ENCODE results near the gene TMEM95. TPM values are rescaled to one million over a fixed set of nuclear protein-coding genes. Genes with fewer than 3 reads are reported as not detected.

The TMEM95 gene
- not detected in 2 replicates for total RNA-seq (2014; rRNA removed; shearing (Covaris generic))

GRCh38 chr17:7355053-7355452 is at the start of gene TMEM95:
Gene TMEM95, plus strand, starts transcription at chr17:7355156. Its CDS starts 49 bp downstream, at chr17:7355205.
- in situ Hi-C loops (cut with HindIII; ENCODE audit: low sequenced_read_pairs): no loop called here

DNA sequence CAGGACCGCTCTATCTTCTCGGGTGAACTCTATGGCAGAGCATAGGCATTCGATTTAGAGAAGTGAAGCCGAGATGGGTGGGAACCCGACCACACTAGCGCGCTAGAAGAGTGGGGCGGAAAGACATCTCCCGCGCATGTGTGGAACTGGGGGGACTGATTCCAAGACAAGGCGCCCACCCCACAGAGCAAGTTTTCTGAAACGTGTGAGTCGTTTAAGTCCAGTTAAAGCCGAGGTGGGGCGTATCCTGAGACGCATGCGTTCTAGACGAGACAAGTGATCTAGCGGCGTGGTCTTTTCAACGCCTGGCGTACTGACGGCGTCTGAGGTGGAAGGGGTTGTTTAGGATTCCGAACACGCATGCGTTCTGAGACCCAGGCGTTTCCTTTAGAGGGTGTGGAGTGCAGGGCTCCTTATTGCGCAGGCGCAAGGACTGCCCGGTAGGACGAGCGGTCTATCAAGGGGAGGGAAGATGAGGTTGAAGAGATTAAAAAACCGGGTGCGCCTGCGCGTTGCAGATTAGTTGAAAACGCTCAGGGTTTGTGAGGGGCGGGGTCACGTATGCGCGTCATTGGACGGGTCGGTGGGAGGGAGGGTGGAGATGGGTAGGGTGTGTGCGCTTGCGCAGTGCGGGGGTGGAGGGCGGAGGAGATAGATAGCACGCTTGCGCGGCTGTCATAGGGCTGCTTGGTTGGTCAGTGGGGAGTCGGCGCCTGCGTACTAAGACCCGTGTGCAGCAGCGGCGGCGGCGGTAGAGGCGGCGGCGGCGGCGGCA is 47.9 kb upstream of the TMEM95 start, which contains the start of gene EIF5A:
TSS of gene EIF5A (plus strand) at position 718 of the 775 bp plus-strand sequence. CDS start 2,008 bp downstream, outside the sequence.
- in situ Hi-C loops (cut with HindIII; ENCODE audit: low sequenced_read_pairs): no loop called here
- peak; percentile 100 for DNase-seq (ENCODE audit: low spot score)

More at GRCh38 chr17:7355053-7355452, at the start of gene TMEM95:
- DNase-seq (ENCODE audit: low spot score): peak; percentile 36

- in situ Hi-C loops (cut with HindIII; ENCODE audit: low sequenced_read_pairs): no loop called here
- DNase-seq (ENCODE audit: low spot score): no peak
These were observed 47.0 kb upstream of the TMEM95 start for GRCh38 chr17:7307686-7308624.

DNA sequence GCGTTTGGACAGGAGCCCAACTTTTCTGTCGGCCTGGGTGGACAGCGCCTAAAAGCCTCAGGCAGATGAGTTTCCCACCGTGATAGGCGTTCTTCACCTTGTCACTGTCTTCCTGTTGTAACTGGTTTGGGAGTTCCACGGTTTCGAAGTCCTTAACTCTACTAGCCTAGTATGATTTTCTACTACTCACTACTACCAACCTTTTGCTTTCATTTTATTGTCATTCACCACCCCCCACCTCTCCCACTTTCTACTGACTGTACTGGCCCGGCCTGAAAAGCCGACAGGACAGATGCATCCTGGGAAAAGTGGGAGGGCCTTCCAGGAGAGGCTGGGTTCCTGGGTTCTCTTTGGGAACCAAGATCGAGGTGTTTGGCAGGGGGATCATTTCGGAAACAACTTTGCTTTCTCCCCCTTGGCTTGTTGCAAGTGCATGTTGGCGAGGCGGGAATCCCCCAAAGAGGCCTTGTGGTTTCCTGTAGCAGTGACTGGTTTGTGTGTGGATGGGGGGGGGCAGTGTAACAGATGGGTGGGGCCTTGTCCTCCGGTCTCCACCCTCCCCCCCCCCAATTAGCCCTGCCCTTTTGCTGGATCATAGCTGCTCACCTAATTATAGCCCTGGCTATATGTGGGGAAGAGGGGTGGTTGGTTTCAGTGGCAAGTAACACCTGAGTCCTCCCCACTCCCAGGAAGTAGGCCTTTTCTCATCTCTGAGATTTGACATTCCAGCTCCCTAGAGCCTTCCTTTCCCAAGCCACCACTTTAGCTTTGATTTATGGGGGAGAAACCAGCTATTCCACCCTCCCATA is 46.1 kb upstream of the TMEM95 start:
- DNase-seq (ENCODE audit: low spot score): peak; percentile 73
- in situ Hi-C loops (cut with HindIII; ENCODE audit: low sequenced_read_pairs): no loop called here

GRCh38 chr17:7309628-7310027 is 45.3 kb upstream of the TMEM95 start:
- DNase-seq (ENCODE audit: low spot score): no peak
- in situ Hi-C loops (cut with HindIII; ENCODE audit: low sequenced_read_pairs): no loop called here

DNA sequence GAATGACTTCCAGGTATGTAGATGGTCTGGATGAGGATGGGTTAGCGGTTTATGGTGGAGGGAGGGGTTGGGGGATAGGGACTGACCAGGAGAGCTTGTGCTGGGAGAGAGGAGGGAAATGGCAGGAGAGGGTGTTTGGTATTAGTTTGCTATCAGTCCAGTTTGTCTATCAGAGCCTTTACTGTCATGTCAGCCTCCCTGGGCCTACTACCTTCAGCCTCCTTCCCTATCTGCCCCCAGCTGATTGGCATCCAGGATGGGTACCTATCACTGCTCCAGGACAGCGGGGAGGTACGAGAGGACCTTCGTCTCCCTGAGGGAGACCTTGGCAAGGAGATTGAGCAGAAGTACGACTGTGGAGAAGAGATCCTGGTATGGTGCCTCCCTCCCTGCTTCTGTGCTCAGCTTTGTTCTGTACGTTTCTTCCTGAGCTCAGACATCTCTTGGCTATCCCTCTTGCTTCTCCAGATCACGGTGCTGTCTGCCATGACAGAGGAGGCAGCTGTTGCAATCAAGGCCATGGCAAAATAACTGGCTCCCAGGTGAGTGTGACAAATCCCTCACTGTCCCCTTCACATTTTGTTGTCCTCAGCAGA is 43.7 kb upstream of the TMEM95 start:
- in situ Hi-C loops (cut with HindIII; ENCODE audit: low sequenced_read_pairs): no loop called here
- no peak for DNase-seq (ENCODE audit: low spot score)

DNA sequence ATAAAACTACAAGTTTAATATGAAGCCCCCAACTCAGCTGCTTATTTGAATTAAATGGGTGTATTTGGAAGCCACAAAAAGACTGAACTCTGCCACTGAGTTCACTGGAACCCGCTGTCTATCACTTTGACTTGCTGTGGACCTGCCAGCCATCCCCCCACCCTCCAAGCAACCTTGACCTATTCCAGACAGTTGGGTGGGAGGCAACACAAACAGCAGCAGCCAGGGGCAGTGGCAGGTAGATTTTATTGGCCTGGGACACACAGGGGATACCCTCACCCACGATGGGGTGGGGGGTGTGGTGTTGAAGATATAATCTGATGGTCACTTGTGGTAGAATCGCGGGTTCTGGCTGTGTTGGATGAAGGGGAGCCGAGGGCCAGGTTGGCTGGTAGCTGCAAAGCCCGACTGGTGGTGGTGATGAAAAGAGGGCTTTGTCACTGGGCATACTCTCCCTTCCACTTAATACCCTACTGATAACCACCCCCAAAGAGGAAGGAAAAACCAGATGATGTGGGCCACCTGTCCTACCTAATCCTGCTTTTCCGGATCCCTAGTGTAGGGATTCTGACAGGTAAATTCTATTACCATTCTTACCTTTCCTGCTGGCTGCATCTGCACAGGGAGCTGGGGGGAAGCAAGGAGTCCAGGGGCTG is 42.4 kb upstream of the TMEM95 start:
- no peak for DNase-seq (ENCODE audit: low spot score)
- in situ Hi-C loops (cut with HindIII; ENCODE audit: low sequenced_read_pairs): no loop called here

GRCh38 chr17:7313088-7313889 is 41.7 kb upstream of the TMEM95 start:
- DNase-seq (ENCODE audit: low spot score): peak; percentile 14
- in situ Hi-C loops (cut with HindIII; ENCODE audit: low sequenced_read_pairs): no loop called here

GRCh38 chr17:7313890-7314718 is 40.9 kb upstream of the TMEM95 start:
- in situ Hi-C loops (cut with HindIII; ENCODE audit: low sequenced_read_pairs): no loop called here
- DNase-seq (ENCODE audit: low spot score): no peak

DNA sequence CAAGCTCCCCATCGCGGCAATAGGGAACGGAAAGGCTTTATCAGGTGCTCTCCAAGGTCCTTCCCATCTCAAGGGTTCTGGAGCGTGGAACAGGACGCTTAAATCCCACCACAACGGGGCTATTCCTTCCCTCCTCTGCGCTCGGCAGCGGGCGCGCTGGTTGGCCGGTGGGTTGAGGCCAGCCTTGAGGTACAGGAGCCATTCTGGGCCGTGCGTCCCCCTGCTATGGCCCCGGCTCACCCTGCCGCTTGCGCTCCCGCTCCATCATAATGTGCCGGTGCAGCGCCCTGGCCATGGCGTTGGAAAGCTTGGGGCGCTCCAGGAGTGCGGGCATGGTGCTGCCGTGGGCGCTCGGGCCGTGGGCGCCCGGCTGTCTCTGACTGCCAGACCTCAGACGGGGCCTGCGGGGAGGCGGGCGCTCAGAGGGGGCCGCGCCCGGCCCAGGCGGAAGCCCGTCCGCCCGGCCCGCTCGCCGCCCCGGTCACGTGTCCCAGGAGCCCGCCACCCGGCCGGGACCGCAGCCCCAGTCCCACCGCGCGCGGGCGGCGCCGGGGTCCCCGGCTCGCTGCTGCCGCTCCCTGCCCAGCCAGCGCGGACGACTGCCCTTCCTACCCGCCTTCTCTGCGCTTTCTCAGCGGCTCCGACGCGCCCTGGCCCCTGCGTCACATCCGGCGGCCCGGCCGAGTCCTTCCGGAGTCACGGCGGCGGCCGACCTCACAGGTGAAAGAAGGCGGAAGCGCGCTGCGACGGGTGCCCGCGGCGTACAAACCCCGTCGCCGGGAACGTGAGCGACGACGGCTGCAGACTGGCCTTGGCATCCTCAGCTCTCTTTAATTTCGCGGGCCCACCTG is 40.0 kb upstream of the TMEM95 start, which contains the start of gene GPS2:
TSS of gene GPS2 (minus strand) at position 642 of the 851 bp plus-strand sequence. CDS start at position 334, 308 bp downstream.
- in situ Hi-C loops (cut with HindIII; ENCODE audit: low sequenced_read_pairs): no loop called here
- peak; percentile 86 for DNase-seq (ENCODE audit: low spot score)

DNA sequence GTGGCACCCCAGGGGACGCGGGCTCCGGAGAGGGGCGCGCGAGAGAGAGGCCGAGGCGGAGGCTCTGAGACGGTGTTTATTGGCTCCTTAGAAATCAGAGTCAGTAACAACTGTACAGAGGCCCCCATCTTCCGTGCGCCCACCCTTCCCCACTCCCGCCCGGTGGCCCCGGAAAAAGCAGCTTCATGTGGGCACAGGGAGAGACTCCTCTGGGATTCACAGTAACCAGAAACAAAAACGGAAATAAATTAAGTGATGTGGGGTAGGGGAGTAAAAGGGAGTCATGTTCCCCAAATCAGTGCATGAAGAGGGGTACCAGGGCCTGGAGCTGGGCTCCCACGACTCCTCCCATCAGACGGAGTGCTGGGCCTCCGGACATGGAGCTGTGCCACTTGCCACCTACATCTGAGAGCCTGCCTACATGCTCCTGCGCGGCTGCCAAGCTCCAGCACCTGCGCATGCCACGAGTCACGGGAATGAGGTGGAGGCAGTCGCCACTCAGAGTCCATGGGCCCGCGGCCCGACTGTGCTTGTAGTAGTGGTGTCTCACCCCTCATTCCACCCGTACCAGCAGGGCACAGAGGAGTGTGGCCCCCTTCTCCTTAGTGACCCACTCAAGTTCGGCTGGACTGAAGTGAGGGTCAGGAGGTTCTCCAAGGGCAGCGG is 39.3 kb upstream of the TMEM95 start:
- no peak for DNase-seq (ENCODE audit: low spot score)
- in situ Hi-C loops (cut with HindIII; ENCODE audit: low sequenced_read_pairs): no loop called here

DNA sequence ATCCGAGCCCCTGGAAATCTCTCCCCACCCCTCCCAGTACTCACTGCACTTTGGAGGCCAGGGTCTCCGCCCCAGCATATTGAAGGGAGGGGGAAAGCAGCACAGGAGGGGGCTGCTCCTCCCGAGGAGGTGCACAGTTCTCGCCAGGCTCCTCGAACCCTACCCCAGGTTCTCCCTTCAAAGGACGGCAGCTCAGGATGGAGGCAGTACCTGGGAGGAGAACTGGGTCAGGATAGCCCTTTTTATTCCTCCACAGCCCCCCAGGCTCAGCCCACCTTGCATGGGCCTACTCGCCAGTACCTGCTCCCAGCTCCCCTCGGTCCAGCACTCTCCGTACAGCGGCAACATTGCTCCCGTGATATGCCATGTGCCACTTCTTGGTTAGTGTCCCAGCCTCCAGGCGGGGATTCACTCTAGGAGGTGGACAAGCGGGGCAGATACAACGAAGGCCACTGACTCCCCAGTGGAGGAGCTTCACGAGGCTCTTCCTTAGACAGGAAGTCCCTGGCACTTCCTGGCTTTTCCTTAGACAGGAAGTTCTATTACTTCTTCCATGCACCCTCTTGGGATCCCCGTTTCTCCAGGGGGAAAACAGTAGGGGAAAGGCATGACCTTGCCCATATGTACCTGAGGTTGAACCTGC is 37.7 kb upstream of the TMEM95 start:
- in situ Hi-C loops (cut with HindIII; ENCODE audit: low sequenced_read_pairs): no loop called here
- no peak for DNase-seq (ENCODE audit: low spot score)

- DNase-seq (ENCODE audit: low spot score): no peak
- in situ Hi-C loops (cut with HindIII; ENCODE audit: low sequenced_read_pairs): no loop called here
These were observed 36.7 kb upstream of the TMEM95 start for GRCh38 chr17:7318121-7318860.

GRCh38 chr17:7321466-7321865 is 33.5 kb upstream of the TMEM95 start:
- in situ Hi-C loops (cut with HindIII; ENCODE audit: low sequenced_read_pairs): loop anchor here (10.0 kb wide), 1 partner anchor 97 kb away; no protein-coding TSS in a partner anchor

More at GRCh38 chr17:7321466-7321865, 33.5 kb upstream of the TMEM95 start:
- DNase-seq (ENCODE audit: low spot score): no peak

Measured in G401 (cell line).